GM23338 (cell line): ENCODE data around the gene MAGI1.
"Not testable (repeated sequence)": the region's sequence is repeated elsewhere in the genome, so short reads cannot be mapped to it uniquely, and the experiment has no call there.

Source experiments
- EZH2phosphoT487 ChIP-seq: fragments of 200-600 bp; sonication (generic); IDR thresholded peaks from one replicate; pipeline ENCODE4 v1.8.1; 2018; ENCODE audit warnings: antibody characterized with exemption; ENCODE audit not compliant: unreplicated experiment
- JUNB ChIP-seq: IDR thresholded peaks from one replicate; pipeline ENCODE4 v1.6.1; 2016; ENCODE audit warnings: antibody characterized with exemption; ENCODE audit not compliant: unreplicated experiment
- POLR2AphosphoS5 ChIP-seq: IDR thresholded peaks from 2 replicates; pipeline ENCODE4 v1.6.1; 2016; ENCODE audit warnings: antibody characterized with exemption, low read depth
- ZNF114 ChIP-seq: fragments of 250-450 bp; sonication (Bioruptor Pico); IDR thresholded peaks from 2 replicates; pipeline ENCODE4 v1.5.0; 2020; ENCODE audit warnings: mild to moderate bottlenecking, moderate library complexity
- TF ChIP-seq, protein P1 (sequence below), 2 experiments: fragments of 200-600 bp in 1 of 2; sonication (generic) in 1 of 2; conservative IDR thresholded peaks; 2 replicates each; pipeline versions ENCODE4 v1.5.1 to v1.6.1; 2016 to 2017; ENCODE audit warnings: antibody characterized with exemption in 2 of 2, low read depth in 2 of 2, mild to moderate bottlenecking in 2 of 2, moderate library complexity in 1 of 2

DNA sequence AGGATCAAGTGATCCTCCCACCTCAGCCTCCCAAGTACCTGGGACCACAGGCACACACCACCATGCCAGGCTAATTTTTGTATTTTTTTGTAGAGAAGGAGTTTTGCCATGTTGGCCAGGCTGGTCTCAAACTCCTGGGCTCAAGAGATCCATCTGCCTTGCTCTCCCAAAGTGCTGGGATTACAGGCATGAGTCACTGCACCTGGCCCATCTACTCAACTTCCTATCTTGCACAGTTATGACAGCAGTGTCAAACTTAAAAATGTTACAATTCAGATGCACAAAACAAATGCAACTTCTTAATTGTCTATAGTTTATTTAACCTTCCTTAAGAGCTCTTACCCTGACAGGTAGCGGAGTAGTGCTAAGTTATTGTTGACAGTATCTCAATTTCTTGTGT is 319.1 kb downstream of the MAGI1 start:
- not testable (repeated sequence) for TF ChIP-seq POLR2AphosphoS5; ZNF114 (CRISPR knock-in tag); JUNB; EZH2phosphoT487
- TF ChIP-seq, protein P1, sequence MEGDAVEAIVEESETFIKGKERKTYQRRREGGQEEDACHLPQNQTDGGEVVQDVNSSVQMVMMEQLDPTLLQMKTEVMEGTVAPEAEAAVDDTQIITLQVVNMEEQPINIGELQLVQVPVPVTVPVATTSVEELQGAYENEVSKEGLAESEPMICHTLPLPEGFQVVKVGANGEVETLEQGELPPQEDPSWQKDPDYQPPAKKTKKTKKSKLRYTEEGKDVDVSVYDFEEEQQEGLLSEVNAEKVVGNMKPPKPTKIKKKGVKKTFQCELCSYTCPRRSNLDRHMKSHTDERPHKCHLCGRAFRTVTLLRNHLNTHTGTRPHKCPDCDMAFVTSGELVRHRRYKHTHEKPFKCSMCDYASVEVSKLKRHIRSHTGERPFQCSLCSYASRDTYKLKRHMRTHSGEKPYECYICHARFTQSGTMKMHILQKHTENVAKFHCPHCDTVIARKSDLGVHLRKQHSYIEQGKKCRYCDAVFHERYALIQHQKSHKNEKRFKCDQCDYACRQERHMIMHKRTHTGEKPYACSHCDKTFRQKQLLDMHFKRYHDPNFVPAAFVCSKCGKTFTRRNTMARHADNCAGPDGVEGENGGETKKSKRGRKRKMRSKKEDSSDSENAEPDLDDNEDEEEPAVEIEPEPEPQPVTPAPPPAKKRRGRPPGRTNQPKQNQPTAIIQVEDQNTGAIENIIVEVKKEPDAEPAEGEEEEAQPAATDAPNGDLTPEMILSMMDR (conservative IDR thresholded peaks at IDR 0.05; ENCODE audit: low read depth in 2 of 2): not testable (repeated sequence)
